HG02623 (cell line): ENCODE data around the gene WSB2.
"Not testable (repeated sequence)": the region's sequence is repeated elsewhere in the genome, so short reads cannot be mapped to it uniquely, and the experiment has no call there.

Experiments used
- ATAC-seq: cut with Tn5 transposase; IDR thresholded peaks from one replicate; pipeline ENCODE4 v1.9.1; 2021; ENCODE audit warnings: moderate library complexity; ENCODE audit not compliant: unreplicated experiment

WSB2 gene

DNA sequence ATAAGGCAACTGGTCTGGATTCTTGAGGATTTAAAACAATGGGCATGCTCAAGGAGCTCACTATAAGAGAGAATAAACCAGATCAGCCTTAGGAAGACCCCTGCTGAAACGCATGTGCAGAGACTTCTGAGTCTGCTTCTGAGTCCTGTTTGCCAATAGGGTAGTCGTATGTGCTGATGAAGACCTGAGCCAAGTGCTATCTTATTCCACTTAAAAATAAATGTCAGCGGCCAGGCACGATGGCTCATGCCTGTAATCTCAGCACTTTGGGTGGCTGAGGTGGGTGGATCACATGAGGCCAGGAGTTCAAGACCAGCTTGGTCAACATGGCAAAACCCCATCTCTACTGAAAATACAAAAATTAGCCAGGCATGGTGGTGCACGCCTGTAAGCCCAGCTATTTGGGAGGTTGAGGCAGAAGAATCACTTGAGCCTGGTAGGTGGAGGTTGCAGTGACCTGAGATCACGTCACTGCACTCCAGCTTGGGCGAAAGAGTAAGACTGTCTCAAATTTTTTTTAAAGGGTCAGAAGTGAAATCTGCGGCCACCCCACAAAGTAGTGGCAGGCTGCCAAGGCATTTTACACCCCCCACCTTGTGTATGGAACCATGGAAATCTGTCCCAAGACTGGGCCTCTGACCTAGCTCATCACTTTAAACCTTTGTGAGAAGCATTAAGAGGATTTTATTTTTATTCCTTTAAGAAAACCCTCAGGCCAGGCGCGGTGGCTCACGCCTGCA, 24.1 kb downstream of the WSB2 start:
- no peak for ATAC-seq

DNA sequence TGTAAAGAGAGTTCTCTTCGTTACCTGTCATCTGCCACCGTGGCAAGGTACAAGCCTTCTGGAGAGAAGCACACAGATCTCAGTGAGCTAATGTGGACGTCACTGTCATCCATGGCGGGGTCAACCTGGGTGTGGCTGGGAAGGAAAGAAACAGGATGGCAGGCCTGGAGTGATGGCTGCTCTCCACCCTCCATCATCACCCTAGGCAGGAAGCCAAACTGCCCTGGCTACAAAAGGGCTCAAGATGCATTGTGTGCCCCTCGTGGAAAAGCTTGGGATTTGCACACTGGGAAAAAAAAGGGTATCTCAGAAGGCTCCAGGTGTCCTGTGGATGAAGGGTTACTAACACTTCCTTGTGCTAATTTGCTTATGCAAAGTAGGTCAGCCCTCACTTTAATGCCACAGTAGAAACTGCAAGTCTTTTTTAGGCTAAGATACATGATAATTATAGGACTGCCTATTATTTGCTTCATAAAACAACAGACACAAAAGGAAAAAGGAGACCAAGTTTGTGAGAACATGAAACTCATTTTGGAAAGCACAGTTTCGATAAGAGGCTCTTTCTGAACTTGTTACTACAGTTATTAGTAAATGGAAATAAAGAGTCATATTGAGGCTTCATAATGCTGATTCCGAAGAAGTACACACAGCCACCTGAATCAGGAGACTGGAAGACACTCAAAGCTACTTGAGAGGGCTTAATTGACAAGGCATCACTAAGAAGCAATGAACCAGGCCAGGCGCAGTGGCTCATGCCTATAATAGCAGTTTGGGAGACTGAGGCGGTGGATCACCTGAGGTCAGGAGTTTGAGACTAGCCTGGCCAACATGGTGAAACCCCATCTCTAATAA, 25.6 kb downstream of the WSB2 start:
- peak; percentile 77 for ATAC-seq

DNA sequence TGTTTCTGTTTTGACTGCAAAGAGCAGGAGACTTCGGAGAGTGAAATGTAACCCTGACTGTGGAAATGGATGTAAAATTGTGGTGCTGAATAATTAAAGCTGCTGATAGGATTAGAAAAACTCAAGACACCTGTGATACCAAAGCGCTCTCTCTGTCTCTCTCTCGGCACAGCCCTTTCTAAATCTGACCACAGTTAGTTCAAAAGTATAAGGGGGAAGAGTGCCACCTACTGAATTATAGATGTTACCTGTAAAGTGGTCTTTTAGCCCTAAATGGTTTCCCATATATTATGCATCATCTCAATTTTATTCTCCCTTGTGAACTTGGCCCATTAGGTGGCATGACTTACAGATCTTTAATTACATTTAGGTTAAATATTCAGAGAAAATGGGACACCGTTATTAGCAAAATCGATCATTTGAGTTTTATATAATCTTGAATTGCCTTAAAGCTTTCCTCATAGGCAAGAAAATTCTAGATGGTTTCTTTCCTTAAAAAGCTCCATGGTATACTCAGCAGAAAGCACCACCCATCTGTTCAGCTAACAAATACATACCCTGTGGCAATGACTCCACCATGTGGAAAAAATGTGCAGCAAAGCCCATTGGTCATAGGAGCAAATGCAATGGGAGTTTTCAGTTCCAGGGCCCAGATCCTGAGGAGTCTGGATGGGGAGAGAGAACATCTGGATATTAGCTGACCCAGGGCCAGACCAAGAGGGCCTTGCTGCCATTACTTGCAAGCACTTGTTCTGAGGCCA, 26.4 kb downstream of the WSB2 start:
- ATAC-seq = no peak

DNA sequence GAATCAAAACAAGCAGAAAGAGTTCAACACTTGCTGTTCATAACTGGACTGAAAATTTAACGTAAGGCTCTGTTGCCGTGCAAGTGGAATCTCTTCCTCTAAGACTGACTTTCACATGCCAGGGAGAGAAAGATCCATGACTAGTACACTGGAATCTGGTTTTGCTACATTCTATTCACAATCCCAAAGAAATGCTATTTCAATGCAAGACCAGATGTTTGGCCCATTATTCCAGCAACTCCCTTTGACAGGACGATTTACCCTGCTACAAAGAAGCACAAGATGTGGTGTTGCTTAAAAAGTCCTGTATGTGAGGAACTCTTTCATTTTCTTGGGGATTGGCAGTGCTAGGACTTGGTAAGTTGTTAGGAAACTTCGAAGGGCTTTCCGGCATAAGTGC, 27.1 kb downstream of the WSB2 start:
- ATAC-seq = no peak

DNA sequence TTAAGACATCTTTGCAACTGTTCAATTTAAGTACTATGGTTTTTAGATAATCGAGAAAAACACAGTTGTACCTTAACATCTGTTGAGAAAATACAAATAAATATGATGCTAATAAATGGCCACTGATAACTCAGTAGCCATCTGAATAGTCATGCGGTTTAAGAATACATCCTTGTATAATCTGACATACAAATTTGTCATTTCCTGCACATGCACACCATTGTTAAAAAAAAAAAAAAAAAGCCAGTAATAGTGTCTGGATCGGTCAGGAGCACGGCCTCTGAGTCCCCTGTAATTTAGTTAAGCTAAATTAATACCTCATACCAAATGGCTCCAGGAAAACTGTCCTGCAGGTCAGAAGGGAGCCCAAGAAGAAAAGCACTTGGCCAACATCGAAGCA, 27.7 kb downstream of the WSB2 start:
- ATAC-seq = no peak

DNA sequence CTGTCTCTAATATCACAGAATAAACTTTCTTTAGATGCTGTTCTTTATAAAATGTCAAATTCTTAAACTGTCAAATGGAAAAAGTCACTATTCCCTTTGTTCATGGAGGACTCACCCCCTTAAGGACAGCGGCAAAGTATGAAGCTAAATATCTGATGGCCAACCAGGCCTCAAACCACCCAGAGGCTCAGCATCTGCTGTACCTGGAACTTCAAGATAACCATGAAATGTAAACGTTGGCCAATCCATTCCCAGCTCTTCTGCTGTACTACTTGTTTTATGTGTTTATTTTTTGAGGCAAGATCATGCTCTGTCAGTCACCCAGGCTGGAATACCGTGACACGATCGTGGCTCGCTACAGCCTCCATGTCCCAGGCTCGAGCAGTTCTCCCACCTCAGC, 28.8 kb downstream of the WSB2 start:
- no peak for ATAC-seq

DNA sequence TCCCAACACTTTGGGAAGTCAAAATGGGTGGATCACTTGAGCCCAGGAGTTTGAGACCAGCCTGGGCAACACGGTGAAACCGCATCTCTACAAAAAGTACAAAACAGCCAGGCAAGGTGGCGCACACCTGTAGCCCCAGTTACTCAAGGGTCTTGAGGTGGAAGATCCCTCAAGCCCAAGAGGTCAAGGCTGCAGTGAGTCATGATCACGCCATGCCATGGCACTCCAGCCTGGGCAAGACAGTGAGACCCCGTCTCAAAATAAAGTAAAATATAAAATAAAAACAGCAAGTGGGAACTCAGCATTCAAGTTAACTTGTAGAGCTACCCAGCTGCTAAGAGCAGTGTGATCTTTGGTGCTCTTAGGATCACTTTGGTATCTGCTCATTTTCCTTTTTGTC, 31.8 kb downstream of the WSB2 start:
- no peak for ATAC-seq

DNA sequence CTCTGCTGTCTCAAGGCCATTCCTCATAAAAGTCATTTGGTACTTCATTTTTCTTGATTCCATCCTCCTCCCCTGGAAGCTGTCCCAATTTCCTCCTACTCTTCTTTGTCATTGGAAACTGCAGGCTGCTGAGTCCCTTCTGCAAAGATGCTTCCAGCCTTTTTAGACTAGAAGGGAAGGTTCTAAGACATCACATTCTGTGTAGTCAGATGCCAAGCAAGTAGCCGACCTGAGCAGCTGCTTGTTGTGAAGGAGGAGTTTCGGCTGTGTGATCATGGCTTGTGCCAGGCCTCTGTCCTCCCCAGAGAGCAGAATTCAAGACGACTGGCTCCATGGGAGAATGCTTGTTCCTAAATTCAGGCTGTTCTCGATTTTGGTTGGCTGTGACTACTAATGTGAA, 35.8 kb downstream of the WSB2 start:
- ATAC-seq = no peak

DNA sequence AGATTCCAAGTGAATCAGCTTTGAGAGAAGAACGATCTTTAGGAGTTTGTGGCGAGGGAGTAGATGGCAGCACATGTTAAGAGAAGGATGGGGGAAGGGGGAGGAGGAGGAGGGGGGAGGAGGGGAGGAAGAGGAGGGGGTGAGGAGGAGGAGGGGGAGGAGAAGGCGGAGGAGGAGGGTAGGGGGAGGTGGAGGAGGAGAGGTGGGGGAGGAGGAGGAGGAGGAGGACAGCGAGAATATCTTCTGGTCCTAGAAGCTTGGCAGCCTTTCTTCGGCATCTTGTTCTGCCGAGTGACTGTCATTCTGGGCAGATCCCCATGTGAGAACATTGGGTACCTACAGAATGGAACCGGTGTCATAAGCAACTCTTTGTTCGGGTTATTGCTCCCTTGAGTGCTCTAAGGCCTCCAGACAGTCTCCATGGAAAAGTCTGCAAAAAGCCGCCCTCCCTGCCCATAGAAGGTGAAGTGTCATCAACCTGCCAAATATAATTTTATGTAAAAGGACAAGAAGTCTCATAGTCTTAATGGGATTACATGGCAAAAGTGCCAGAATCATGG, 37.6 kb downstream of the WSB2 start:
- no peak for ATAC-seq

DNA sequence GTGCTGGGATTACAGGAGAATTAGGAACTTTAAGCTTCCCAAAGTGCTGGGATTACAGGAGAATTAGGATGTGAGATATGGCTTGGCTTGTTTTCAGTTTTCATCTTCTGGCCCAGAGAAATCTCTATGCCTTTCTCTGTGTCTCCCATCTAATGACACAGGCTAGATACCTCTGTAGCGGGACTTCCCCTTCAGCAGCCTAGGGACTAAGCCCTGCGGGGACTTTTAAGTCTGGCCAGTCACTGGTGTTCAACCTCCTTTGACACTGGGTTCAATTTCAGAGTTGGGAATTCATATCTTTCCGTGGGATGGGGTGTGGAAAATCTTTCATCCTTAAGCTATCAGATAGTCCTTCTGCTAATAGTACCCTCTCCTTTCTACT, 38.3 kb downstream of the WSB2 start:
- no peak for ATAC-seq

DNA sequence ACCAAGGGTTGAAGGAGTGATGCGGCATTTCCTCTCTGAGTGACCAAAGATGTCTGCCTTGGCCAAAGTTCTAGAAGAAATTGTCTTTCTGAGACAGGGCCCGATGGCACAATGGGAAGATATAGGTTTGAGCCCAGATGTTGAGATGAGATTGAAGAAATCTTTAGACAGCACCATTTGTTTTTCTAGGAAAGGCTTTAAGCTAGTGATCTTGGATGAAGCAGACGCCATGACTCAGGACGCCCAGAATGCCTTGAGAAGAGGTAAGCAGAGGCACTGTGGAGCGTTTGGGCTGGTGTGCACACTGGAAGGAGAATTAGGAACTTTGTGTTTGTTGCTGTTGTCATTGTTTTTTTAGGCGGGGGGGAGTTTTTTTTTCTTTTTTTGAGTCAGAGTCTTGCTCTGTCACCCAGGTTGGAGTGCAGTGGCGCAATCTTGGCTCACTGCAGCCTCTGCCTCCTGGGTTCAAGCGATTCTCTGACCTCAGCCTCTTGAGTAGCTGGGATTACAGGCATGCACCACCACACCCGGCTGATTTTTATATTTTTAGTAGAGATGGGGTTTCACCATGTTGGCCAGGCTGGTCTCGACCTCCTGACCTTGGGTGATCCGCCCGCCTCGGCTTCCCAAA, 38.8 kb downstream of the WSB2 start:
- ATAC-seq = not testable (repeated sequence)

DNA sequence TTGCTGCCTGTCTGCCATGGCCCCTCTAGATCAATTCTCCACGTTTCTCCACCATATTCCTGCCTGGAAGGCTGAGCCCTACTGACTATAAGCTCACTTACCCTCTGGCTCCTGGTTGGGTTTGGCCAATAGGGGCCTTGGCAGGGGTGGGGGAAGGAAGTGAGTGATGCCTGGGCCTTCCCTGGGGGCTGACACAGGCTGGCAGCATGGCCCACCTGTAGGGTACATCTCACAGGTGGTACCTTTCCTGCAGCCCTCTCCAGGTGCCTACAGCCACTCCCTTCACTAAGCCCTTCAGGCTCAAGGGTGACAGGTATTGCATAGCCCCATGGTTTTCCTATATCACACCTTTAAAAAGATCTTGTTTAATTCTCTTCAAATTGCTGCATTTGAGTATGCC, 40.9 kb downstream of the WSB2 start:
- no peak for ATAC-seq

DNA sequence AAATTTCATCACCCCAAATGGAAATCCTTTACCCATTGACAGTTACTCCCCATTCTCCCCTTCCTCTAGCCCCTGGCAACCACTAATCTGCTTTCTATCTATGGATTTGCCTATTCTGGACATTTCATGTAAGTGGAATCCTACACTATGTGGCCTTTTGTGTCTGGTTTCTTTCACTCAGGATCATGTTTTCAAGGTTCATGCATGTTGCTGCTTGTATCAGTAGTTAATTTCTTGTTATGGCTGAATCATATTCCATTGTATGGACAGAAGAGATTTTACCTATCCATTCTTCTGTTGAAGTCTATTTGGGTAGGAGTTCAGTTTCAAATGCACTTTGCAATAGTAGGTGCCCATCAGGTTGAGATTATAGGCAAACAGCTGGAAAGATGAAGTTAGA, 43.1 kb downstream of the WSB2 start:
- ATAC-seq = no peak

DNA sequence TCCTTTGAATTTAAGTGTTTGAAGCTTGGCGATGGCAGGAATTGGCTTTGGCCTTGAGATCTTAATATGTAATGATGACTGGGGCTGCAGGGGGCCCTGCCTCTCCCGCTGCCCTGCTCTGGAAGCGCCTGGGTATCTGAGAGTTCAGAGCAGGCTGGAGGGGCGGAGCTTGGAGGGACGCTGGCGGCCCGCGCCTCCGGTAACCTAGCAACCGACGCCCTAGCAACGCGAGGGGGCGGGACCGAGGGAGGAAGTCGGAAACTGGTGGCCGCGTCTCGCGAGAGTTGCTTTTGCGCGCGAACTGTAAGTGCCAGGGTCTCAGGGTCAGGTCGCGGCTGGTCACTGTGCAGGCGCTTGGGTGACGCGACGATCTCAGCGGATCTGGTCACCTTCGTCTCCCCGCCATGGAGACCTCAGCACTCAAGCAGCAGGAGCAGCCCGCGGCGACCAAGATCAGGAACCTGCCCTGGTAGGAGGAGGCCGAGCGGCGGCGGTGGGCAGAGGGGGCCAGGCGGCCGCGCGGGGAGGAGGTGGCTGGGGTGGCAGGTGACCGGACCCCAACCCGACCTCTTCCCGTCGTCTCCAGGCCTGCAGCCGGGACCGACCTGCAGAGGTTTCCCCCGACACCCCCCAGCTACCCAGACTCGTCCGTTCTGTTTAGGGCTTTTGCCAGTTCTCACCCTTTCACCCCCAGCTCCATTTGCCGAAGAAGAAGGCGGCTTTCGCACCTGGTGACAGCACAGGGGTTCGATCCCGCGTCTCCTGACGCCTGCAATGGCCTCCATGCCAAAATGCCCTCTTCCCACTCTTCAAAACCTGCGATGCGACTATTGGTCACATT, 44.3 kb downstream of the WSB2 start, which contains the start of gene RFC5:
TSS of gene RFC5 (plus strand) at position 280 of the 841 bp plus-strand sequence. CDS start at position 405, 125 bp downstream.
- ATAC-seq = peak; percentile 98

DNA sequence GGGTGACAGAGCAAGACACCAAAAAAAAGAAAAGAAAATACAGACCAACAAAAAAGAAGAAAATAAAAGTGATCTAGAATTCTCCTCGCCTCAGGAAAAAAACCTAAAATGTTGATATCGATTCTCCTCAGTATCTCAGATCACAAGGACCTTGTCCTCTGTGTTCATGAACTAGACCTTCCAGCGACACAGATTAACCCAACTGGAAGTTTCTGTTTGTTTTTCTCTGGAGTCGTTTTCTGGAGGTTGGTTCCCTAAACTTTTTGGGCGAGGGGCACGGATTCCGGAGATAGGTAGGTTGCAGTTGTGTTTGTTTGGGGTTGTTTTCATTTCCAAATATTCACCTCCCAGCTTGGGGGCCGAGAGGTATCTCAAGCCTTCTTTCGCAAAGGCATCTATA, 45.0 kb downstream of the WSB2 start:
- ATAC-seq = no peak

DNA sequence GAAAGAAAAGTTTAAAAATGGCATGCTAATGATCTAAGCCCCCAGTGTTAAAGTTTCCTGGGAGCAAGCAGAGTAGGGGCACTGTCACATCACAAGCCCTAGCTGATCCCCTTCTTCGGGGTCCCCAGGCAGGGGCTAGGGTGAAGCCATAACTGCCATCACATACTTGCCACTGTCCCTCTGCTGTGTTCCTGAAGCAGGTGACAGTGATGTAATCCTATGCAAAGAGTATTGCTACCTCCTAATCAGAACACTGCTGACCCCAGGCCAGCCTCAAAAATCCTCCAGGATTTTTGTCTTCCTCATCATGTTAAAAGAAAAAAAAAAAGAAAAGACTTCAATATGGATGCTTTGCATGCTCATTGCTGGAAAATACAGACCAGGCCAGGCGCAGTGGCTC, 45.7 kb downstream of the WSB2 start:
- no peak for ATAC-seq

DNA sequence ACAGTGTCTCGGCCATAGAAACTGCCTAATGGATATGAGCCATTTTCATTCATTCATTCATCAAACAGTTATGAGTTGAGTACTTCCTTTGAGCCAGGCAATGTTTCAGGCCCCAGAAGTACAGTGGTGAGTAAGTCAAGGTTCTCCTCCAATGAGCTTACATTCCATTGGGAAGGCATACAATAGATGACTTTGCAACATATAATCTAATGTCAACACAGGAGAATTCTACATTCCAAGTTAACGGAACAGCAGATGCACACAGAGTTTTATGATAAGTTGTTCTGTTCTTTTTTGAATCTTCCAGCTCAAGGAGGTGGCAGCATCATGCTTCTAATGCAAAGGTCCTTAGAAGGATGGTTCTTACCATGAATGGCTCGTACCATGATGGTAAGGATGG, 47.7 kb downstream of the WSB2 start:
- ATAC-seq = no peak

DNA sequence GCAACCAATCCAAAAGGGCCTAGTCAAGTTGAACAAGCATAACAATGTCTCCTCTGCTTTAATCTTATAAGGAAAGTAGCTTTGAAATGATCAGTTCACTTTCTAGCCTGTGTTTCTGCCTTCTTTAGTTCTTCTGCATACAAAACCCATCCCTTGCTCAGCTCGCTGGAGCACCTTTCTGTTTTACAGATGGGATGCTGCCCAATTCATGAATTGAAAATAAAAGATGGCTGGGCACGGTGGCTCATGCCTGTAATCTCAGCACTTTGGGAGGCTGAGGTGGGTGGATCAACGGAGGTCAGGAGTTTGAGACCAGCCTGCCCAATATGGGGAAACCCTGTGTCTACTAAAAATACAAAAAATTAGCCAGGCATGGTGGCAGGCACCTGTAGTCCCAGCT, 49.0 kb downstream of the WSB2 start:
- ATAC-seq = no peak

DNA sequence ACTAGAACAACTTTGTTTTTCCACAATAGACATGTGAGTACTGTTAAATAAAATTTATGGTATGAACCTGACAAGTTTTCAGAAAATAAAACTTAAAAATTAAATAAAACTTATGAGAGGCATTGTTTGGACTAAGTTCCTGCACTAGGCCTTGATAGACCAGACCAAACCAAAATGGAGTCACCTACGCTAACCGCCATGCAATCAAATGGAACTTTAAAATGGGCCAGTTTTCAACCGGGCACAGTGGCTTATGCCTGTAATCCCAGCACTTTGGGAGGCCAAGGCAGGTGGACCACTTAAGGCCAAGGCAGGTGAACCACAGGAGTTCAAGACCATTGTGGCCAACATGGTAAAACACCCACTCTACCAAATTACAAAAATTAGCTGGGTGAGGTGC, 49.6 kb downstream of the WSB2 start:
- no peak for ATAC-seq

DNA sequence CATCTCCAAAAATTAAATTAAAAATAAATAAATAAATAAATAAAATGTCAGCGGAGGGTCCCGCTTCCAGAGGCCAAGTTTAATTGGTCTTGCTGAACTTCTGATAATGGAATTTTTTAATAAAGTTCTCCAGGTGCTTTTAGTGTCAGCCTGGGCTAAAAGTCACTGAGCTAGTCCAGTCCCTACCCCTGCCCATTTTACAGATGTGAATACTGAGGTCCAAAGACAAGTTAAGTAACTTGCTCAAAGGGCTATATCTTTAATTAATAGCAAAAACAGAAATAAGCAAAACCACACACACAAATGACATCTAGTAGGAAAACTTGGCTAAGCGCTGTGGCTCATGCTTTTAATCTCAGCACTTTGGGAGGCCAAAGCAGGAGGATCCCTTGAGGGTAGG, 50.1 kb downstream of the WSB2 start:
- no peak for ATAC-seq
